Activated T-helper 1 cell treated with anti-CD3 and anti-CD28 coated beads, Interleukin-12 subunit alpha, Interleukin-12 subunit beta, Interleukin-2, Interleukin-4 antibody, amounts not matched to agents 30 ng/mL and 10 ng/mL and 1 ng/mL, durations not matched to agents 14 hours and 24 hours and 36 hours (primary cell): Measurements from ENCODE around the gene NPSR1. TPM values are rescaled to one million over a fixed set of nuclear protein-coding genes. Genes with fewer than 3 reads are reported as not detected.
"Not testable (repeated sequence)": the region's sequence is repeated elsewhere in the genome, so short reads cannot be mapped to it uniquely, and the experiment has no call there.

ENCODE experiments used
- DNase-seq: peaks from one replicate; pipeline ENCODE4 v3.0.0; 2021; ENCODE audit warnings: low spot score
- H3K27ac Mint-ChIP-seq: one replicate; pipeline ENCODE4 v1.8.0; 2021; ENCODE audit warnings: mild to moderate bottlenecking, mixed read lengths
- H3K27me3 Mint-ChIP-seq: one replicate; pipeline ENCODE4 v1.8.0; 2022; ENCODE audit warnings: mild to moderate bottlenecking, moderate library complexity, mixed read lengths; ENCODE audit not compliant: insufficient read depth
- H3K36me3 Mint-ChIP-seq: one replicate; pipeline ENCODE4 v1.8.0; 2021; ENCODE audit warnings: low read depth, mixed read lengths
- H3K4me1 Mint-ChIP-seq: one replicate; pipeline ENCODE4 v1.8.0; 2021; ENCODE audit warnings: low read depth, mixed read lengths
- H3K4me3 Mint-ChIP-seq: one replicate; pipeline ENCODE4 v1.8.0; 2021; ENCODE audit warnings: mild to moderate bottlenecking, moderate library complexity, mixed read lengths
- H3K9me3 Mint-ChIP-seq: one replicate; pipeline ENCODE4 v1.8.0; 2021; ENCODE audit warnings: mixed read lengths
- intact Hi-C: fragments of 100-400 bp; cut with micrococcal nuclease; formaldehyde crosslinking; loops from one replicate; pipeline ENCODE4 v1.15.1; 2024
- total RNA-seq: library from RNA; stranded (reverse); gene quantifications from 2 replicates; pipeline ENCODE4 v1.2.3, GENCODE V29; 2022

The NPSR1 gene
- total RNA-seq, 1 donor from 2014 or later = not detected

DNA sequence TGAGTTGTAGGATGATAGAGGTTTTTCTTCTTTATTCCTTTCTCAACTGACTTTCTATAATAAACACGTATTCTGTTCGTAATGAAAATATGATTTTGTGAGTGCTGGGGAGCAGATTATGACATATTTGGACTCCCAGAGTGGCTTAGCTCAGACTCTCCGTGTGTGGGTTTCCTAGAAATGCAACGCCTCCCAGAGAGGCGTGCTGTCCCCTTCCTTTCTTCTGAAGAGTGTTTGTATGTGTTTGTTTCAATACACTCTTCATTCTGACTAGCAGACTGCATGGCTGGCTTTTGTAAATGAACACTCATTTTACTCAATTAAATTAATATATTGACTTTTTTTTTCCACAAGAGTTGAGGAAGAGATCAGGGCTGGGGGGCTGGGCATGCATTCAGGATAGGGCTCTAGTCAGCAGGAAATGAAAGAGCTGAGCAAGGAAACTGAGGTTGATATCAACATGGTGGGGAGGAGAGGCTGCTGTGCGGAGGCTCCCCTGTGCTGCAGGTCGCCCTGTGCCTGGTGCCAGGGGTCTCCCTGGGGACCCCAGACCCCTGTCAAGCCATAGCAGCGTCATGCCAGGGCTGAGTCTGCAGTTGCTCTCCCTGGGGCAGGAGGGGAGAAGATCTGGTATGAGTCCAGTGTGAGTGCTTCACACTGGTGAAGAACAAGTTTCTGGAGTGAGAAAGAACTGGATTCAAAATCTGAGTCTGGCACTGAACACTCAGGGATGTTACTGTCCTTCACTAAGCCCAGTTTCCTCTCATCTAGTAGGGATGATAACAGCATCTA lies 221.1 kb downstream of the NPSR1 start:
- not testable (repeated sequence) for H3K27ac Mint-ChIP-seq

DNA sequence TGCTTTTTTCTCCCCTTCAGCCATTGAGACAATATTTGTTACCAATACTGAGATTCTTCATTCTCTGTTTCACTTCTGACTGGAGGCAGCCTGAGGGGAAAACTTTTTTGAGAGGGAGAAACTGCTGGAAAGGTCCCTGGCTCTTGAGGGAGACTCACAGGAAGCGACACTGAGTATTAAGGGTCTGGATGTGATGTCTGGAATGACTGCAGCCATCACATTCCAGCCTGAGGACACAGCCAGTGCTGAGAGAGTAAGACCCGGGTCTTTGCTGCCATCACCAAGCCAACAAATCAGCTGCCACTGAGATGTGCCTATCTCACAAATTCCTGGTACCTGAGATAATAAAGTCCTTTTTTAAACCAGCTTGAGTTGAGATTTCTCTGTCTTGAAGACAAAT lies 221.9 kb downstream of the NPSR1 start:
- no peaks in the 10 kb centered on the region for H3K27me3 Mint-ChIP-seq
- no peak for DNase-seq
- H3K36me3 Mint-ChIP-seq = no peaks in the 10 kb centered on the region

More for the DNA sequence above, 221.1 kb downstream of the NPSR1 start:
- intact Hi-C loops, DNase-seq, H3K27me3 Mint-ChIP-seq, H3K4me1 Mint-ChIP-seq, H3K4me3 Mint-ChIP-seq, H3K36me3 Mint-ChIP-seq: not testable (repeated sequence)
- H3K9me3 Mint-ChIP-seq = peaks cover 13% of the 10 kb centered on the region

DNA sequence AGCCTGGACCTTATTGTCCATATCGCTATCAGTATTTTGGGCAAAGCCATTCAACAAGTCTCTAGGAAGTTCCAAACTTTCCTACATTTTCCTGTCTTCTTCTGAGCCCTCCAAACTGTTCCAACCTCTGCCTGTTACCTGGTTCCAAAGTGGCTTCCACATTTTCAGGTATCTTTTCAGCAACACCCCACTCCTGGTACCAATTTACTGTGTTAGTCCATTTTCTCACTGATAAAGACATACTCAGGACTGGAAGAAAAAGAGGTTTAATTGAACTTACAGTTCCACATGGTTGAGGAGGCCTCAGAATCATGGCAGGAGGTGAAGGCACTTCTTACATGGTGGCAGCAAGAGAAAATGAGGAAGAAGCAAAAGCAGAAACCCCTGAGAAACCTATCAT lies 225.8 kb downstream of the NPSR1 start:
- H3K27ac Mint-ChIP-seq, intact Hi-C loops, H3K4me3 Mint-ChIP-seq, DNase-seq, H3K36me3 Mint-ChIP-seq, H3K4me1 Mint-ChIP-seq, H3K27me3 Mint-ChIP-seq: not testable (repeated sequence)
- H3K9me3 Mint-ChIP-seq = peaks cover 14% of the 10 kb centered on the region

More for the DNA sequence above, 221.9 kb downstream of the NPSR1 start:
- H3K27ac Mint-ChIP-seq = no peak overlapping the region
- peaks cover 14% of the 10 kb centered on the region for H3K9me3 Mint-ChIP-seq
- no peak overlapping the region for H3K4me3 Mint-ChIP-seq
- no peaks in the 10 kb centered on the region for H3K4me1 Mint-ChIP-seq
- intact Hi-C loops = no loop called here

DNA sequence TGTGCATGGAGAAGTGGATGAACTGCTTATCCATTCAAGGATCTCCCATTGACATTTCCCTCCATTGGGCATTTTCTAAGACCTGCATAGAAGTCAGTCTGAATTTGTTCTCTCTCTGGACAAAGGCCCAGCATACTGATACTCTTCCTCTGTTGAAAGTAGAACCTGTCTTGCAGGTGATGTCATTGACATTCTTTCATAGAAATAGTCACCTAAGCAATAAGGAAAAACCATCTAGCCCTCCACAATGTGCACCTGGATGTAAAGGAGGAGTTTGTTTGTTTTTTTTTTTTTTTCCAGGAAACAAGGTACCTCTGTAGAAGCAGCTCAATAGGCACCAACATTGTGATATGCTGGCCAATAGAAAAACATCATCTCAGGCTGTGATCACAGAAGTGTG lies 228.8 kb downstream of the NPSR1 start:
- Mint-ChIP-seq H3K36me3 (no peaks in the 10 kb centered on the region), H3K4me3 (no peak overlapping the region), H3K4me1 (no peaks in the 10 kb centered on the region), H3K27ac (no peak overlapping the region), H3K9me3 (peaks cover 13% of the 10 kb centered on the region), H3K27me3 (no peaks in the 10 kb centered on the region)
- intact Hi-C loops = no loop called here
- no peak for DNase-seq

DNA sequence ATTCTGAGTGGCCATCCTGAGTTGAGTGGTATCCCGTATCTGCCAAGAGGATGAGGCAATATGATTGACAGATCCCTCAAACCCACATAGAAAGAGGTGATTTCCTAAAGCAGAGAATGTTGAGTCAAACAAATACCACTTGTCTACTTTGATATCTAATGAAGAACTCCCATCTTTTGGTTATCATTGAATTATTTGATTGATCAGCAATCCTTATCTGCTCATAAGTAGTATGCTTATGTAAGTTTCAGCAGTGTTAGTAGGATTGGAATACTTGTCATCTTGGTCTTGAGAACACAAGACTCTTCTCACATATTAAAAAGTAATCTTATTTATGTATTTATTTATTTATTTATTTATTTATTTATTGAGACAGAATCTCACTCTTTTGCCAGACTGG lies 231.9 kb downstream of the NPSR1 start:
- H3K27me3 Mint-ChIP-seq = no peaks in the 10 kb centered on the region
- DNase-seq = no peak
- peaks cover 7% of the 10 kb centered on the region for H3K9me3 Mint-ChIP-seq
- H3K36me3 Mint-ChIP-seq = no peaks in the 10 kb centered on the region
- H3K4me1 Mint-ChIP-seq = no peaks in the 10 kb centered on the region
- intact Hi-C loops = no loop called here
- no peak overlapping the region for H3K4me3 Mint-ChIP-seq
- no peak overlapping the region for H3K27ac Mint-ChIP-seq

DNA sequence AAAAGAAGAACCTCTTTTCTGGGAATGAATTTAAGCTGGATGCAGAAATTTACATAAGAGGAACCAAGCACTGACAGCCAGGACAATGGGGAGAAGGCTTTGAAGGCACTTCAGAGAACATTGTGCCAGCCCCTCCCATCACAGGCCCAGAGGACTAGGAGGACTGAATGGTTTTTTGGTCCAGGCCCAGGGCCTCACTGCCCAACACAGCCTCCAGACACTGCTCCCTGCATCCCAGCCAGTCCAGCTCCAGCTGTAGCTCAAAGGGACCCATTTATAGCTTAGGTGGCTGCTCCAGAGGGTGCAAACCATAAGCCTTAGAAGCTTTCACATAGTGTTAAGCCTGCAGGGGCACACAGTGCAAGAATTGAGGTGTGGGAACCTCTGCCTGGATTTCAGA lies 237.2 kb downstream of the NPSR1 start:
- Mint-ChIP-seq H3K27ac (no peak overlapping the region), H3K36me3 (no peaks in the 10 kb centered on the region), H3K9me3 (peaks cover 8% of the 10 kb centered on the region), H3K4me3 (no peak overlapping the region), H3K4me1 (no peaks in the 10 kb centered on the region), H3K27me3 (no peaks in the 10 kb centered on the region)
- no peak for DNase-seq
- intact Hi-C loops = no loop called here
